ENCODE measurements around the gene POLL.

Gene POLL

GRCh38 chr10:101588879-101589278 is 822 bp upstream of the POLL start:
- TF ChIP-seq GATA2 (IDR thresholded peaks at IDR 0.05; ENCODE audit: low read depth, low read length) (no peak), GATA3 (IDR thresholded peaks at IDR 0.05; ENCODE audit: low read depth, low read length) (no peak)

- TF ChIP-seq GATA3 (IDR thresholded peaks at IDR 0.05; ENCODE audit: low read depth, low read length) (no peak), GATA2 (IDR thresholded peaks at IDR 0.05; ENCODE audit: low read depth, low read length) (no peak)
These were observed 2.2 kb downstream of the POLL start for GRCh38 chr10:101585841-101586240.

GRCh38 chr10:101580486-101581399 is 7.3 kb downstream of the POLL start:
- no peak for TF ChIP-seq GATA3 (IDR thresholded peaks at IDR 0.05; ENCODE audit: low read depth, low read length)
- no peak for TF ChIP-seq GATA2 (IDR thresholded peaks at IDR 0.05; ENCODE audit: low read depth, low read length)

GRCh38 chr10:101579516-101579870 is 8.6 kb downstream of the POLL start:
- TF ChIP-seq GATA3 (IDR thresholded peaks at IDR 0.05; ENCODE audit: low read depth, low read length) (no peak), GATA2 (IDR thresholded peaks at IDR 0.05; ENCODE audit: low read depth, low read length) (no peak)

GRCh38 chr10:101578803-101579515 is 9.1 kb downstream of the POLL start:
- TF ChIP-seq GATA2 (IDR thresholded peaks at IDR 0.05; ENCODE audit: low read depth, low read length): no peak
- no peak for TF ChIP-seq GATA3 (IDR thresholded peaks at IDR 0.05; ENCODE audit: low read depth, low read length)

- no peak for TF ChIP-seq GATA2 (IDR thresholded peaks at IDR 0.05; ENCODE audit: low read depth, low read length)
- TF ChIP-seq GATA3 (IDR thresholded peaks at IDR 0.05; ENCODE audit: low read depth, low read length): no peak
These were observed 9.9 kb downstream of the POLL start for GRCh38 chr10:101578192-101578591.

- no peak for TF ChIP-seq GATA2 (IDR thresholded peaks at IDR 0.05; ENCODE audit: low read depth, low read length)
- TF ChIP-seq GATA3 (IDR thresholded peaks at IDR 0.05; ENCODE audit: low read depth, low read length): no peak
These were observed 10.8 kb downstream of the POLL start for GRCh38 chr10:101577121-101577871.

GRCh38 chr10:101576211-101576863 is 11.7 kb downstream of the POLL start:
- no peak for TF ChIP-seq GATA3 (IDR thresholded peaks at IDR 0.05; ENCODE audit: low read depth, low read length)
- no peak for TF ChIP-seq GATA2 (IDR thresholded peaks at IDR 0.05; ENCODE audit: low read depth, low read length)

- TF ChIP-seq GATA2 (IDR thresholded peaks at IDR 0.05; ENCODE audit: low read depth, low read length) (no peak), GATA3 (IDR thresholded peaks at IDR 0.05; ENCODE audit: low read depth, low read length) (no peak)
These were observed 12.4 kb downstream of the POLL start for GRCh38 chr10:101575580-101576210.

GRCh38 chr10:101575091-101575490 is 13.0 kb downstream of the POLL start:
- TF ChIP-seq GATA2 (IDR thresholded peaks at IDR 0.05; ENCODE audit: low read depth, low read length): no peak
- TF ChIP-seq GATA3 (IDR thresholded peaks at IDR 0.05; ENCODE audit: low read depth, low read length): no peak

- no peak for TF ChIP-seq GATA2 (IDR thresholded peaks at IDR 0.05; ENCODE audit: low read depth, low read length)
- no peak for TF ChIP-seq GATA3 (IDR thresholded peaks at IDR 0.05; ENCODE audit: low read depth, low read length)
These were observed 13.9 kb downstream of the POLL start for GRCh38 chr10:101573885-101574753.

GRCh38 chr10:101572785-101573184 is 15.3 kb downstream of the POLL start:
- TF ChIP-seq GATA3 (IDR thresholded peaks at IDR 0.05; ENCODE audit: low read depth, low read length) (no peak), GATA2 (IDR thresholded peaks at IDR 0.05; ENCODE audit: low read depth, low read length) (no peak)

Measured in SH-SY5Y (cell line).